NCI-H2227 treated with DMSO at 0.1 percent for 48 hours (cell line): Measurements from ENCODE around the gene SASS6.

Source experiments
- DNase-seq: peaks from one replicate; lab custom pipeline; 2025; lab: John Stamatoyannopoulos, UW

SASS6 gene, protein sequence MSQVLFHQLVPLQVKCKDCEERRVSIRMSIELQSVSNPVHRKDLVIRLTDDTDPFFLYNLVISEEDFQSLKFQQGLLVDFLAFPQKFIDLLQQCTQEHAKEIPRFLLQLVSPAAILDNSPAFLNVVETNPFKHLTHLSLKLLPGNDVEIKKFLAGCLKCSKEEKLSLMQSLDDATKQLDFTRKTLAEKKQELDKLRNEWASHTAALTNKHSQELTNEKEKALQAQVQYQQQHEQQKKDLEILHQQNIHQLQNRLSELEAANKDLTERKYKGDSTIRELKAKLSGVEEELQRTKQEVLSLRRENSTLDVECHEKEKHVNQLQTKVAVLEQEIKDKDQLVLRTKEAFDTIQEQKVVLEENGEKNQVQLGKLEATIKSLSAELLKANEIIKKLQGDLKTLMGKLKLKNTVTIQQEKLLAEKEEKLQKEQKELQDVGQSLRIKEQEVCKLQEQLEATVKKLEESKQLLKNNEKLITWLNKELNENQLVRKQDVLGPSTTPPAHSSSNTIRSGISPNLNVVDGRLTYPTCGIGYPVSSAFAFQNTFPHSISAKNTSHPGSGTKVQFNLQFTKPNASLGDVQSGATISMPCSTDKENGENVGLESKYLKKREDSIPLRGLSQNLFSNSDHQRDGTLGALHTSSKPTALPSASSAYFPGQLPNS

DNA sequence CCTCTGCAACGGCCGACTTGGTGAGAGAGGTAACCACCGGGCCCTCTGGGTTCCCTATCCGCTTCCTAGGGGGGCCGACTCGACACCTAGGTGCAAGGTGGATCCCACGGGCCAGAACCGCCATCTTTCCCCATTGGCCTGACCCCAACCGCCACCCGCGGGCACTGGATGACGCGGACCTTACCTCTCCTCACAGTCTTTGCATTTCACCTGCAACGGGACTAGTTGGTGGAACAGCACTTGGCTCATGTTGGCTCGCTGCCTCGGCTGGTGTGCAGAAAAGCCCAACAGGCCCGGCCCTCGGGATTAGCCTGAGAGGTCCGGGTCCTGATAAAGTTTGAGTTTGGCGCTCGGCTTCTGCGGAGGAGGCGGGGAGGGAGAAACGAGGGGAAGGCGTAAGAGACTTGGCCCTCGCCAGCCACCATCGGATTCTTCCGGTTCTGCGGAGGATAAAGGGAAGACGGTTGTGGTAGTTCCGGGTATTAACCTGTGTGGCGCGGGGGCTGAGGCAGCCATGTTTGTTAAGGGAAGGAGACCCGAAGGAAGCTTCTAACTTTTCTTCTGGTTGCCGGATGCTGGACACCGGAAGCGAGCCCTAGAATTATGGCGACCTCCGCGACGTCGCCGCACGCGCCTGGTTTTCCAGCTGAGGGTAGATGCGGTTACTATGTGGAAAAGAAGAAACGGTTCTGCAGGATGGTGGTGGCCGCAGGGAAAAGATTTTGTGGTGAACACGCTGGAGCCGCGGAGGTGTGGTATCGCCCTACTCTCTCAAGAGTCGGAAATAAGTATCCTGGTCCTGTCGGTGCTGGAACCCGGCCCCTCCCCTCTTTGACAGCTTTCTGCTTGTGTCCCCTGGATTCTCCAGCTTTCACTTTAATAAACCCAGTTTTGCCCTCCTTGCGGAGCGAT, at the start of gene SASS6, which contains the start of gene TRMT13:
Gene SASS6 (minus strand): TSS at position 365 of the 912 bp plus-strand sequence. CDS start 116 bp downstream, at position 249.
Gene TRMT13 (plus strand): TSS at position 598 of the 912 bp plus-strand sequence. CDS start 6 bp downstream, at position 604.
- DNase-seq, result peak; percentile 97

DNA sequence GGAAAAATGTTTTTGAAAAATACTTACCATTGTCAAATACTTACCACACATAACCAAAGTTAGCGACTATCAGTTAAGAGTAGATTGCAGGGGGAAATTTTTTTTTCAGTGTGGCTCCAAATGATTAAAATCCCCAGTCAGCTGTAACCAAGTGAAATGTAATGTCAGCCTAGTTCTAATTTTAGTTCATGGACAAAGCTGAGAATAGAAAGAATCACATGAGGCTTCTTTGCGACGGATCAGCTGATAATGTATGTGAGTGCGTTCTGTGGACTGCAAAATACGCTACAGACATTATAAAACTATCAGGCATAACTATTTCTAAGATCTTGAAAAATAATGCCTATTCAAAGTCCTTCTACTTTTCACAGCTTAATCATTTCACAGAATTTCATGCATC, 45.4 kb upstream of the SASS6 start, which contains the start of gene LRRC39:
Gene LRRC39 (minus strand): TSS at position 166 of the 400 bp plus-strand sequence. CDS start 9,740 bp downstream, outside the sequence.
- DNase-seq, result no peak

DNA sequence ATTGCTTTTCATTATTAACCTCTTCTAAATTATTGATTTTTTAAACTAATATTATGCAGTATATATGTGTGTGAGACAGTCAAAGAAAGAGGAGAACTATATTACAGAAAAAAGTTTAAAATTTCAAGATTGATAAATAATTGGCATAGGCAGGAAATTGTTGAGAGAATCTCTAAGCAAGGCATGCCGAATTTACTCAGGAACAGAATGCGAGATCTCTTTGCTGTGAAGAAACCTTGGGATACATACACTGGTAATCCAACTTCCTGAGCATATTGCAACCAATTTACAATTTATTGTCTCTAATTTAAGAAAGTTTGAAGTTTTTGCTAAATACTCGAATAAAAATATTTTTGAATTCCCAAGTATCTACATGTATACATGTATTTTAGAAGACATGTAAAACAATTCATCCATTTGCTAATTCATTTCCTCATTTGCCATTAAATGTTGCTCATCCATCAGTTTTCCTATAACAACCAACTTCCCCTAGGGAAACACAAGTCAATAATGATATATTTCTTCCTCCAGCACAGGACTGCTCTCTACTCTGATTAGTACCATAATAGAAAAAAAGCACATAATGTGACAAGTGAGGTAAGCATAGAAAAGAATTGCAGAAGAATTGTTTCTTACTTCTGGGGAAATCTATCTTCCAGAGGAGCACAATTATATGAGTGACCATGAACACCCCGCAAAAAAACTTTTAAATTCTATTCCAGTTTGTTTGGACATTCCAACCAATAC, 44.7 kb upstream of the SASS6 start:
- DNase-seq, result no peak

DNA sequence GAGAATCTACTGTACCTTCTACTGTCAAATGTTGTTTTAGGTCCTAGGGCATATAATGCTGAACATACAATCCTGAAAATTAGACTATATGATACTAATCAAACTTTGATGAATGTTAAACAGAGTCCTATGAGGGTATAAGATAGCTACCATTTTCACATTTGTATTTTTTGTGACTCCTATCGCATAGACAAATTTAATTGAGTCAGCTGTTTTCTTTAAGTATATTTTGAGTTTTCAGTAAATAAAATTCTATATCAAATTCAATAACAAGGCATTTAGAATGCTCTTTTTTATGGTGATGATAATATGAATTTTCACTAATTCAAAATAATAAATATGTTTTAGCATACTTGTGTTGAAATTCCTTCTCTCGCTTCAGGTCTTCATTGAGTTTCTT, 35.3 kb upstream of the SASS6 start:
- DNase-seq, result no peak

DNA sequence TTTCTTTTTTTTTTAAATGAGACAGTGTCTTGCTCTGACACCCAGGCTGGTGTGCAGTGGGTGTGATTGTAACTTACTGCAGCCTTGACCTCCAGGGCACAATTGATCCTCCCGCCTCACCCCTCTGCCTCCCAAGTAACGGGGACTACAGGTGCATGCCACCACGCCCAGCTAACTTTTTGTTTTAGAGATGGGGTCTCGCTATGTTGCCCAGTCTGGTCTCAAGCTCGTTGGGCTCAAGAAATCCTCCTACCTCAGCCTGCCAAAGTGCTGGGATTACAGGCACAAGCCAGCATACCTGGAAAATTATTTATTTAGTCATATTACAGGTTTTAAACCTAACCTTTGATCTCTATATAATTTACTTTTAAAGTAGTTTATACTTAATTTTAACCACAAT, 32.0 kb upstream of the SASS6 start:
- no peak for DNase-seq

DNA sequence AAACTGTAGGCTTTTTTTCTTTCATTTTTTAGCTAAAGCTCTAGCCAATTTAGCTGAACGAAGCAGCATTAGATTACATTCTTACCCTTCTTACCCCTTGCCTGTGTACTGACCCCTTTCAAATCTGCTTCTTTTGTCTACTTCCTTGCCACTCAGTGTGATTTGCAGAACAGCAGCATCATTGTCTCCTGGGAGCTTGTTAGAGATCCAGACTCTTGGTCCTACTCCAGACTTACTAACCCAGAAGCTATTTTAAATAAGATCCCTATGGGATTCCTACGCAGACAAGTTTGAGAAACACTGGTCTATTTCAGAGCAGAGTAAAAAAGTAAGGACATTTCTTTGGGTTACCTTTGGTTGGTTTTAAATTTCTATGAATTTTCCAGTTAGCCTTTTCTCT, 31.5 kb upstream of the SASS6 start:
- peak; percentile 40 for DNase-seq

DNA sequence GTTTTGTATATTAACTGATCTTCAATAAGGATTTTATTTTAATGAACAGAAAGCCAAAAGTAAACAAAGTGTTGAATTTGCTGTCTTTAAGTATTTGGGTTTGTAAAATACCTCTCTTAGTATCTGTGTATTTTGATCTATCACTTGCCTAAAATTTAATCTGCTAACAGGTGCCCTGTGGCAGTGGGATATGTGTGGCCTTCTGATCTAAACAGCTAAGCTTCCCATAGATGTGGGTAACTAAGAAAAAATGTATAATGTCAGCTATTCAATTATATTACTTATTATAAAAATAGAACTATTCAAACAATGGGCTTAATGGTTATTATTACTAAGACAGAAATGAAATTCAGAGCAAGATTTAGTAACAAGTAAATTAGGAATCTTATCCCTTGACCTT, 30.2 kb upstream of the SASS6 start:
- DNase-seq, result no peak

DNA sequence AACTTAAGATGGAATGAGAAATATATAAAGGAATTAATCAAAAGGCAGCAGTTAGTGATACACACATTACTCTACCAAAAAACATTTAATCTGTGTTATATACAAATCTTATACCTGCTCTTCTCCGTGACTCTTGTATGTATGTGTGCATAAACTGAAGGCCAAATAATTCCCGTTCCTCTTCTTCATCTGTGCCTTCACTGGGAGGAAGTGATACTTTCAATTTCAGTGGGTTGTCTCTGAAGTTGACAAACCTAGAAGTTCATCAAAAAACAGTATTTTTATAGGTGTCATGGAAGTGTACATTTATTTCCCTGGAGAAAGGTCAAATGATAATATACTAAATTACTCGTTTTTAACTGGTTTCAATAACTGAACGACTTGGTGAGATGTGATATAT, 19.5 kb upstream of the SASS6 start:
- no peak for DNase-seq

DNA sequence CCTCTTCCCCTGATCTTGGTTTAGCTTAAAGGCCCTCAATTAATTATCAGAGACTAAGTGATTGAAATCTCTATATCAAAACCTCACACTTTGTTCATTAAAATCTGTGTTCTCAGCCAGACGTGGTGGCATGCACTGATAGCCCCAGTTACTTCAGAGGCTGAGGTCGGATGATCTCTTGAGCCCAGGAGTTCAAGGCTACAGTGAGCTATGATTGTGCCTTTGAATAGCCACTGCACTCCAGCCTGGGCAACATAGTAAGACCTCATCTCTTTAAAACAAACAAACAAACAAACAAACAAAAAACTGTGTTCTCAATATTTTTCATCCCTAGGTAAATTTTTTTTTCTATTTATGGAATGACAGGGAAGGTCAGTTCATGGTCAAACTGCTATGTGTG, 18.9 kb upstream of the SASS6 start:
- no peak for DNase-seq

DNA sequence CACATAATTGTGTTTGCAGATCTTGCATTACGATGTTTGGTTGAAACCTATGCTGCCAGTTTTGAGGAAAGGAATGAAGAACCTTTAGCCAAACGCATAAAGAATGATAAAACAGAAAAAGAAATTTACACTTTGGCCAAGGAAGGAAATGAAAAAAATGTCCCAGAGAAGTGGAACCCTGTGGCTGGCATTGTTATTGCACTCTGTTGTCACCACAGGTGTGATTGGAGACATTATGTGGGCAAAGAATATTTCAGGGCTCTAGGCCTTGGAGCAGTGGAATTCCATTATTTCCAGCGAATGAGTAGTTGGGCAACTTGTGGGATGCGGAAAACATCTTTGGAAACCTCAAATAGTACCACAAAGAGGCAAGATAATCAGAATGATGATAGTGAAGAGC, 15.1 kb upstream of the SASS6 start:
- no peak for DNase-seq

DNA sequence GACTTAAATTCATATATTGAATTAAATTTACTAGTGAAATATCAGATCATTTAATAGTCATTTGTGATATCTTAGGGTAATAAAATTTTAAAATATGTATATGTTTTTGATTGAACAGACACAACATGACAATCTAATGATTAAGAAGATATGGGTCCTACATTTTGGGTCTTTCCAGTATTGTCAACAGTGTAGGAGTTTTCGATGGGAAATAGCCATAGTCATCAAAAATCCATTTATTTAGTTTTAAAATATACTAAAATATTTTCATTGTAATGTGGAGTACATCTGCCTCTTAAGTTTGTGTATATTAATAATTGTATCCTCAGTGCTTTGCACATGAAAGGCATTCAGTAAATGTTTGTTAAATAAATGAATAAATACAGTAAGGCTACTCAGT, 14.2 kb upstream of the SASS6 start:
- no peak for DNase-seq

DNA sequence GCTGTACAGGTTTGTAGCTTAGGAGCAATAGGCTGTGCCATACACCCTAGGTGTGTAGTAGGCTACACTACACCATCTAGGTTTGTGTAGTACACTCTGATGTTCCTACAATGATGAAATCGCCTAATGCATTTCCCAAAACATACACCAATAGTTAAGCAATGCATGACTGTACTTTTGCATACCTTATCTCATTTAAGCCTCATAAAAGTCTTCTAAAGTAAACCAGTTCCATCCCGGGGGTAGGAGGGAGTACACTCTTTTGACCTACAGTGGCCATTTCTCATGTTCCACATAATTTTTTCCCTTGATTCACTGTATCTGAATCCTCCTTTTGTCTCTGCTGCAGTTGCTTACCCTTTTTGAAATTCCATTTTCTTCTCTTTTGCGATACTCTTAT, 12.4 kb upstream of the SASS6 start:
- DNase-seq, result no peak

DNA sequence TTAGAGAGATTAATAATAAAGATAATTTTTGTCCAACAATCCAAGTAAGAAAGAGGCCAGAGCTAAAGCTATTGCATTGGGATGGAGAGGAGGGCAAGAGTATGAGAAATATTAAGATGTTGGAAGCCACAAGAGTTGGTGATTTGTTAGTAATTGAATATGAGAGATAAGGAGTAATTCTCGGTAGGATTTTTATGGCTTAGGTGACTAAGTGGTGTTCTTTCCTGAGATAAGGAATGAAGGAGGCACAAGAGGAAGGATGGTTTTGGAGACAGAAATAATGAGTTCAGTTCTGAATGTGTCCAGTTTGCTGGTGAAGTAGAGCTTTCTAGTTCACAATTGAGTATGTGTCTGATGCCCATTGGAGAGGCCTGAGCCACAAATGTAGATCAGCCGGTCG, 9.6 kb upstream of the SASS6 start:
- DNase-seq, result no peak

DNA sequence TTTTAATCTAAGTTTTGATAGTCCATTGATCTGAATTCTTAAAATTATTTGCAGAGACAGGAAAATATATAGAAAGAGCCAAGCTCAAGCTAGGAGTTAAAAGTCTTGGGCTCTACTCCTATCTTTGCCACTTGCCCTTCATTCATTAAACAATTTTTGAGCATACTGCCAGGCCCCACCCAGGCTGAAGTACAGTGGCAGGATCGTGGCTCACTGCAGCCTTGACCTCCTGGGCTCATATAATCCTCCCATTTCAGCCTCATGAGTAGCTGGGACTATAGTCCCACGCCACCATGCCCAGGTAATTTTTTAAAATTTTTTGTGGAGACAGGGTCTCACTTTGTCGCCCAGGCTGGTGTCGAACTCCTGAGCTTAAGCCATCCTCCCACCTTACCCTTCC, 8.5 kb upstream of the SASS6 start:
- DNase-seq, result no peak

DNA sequence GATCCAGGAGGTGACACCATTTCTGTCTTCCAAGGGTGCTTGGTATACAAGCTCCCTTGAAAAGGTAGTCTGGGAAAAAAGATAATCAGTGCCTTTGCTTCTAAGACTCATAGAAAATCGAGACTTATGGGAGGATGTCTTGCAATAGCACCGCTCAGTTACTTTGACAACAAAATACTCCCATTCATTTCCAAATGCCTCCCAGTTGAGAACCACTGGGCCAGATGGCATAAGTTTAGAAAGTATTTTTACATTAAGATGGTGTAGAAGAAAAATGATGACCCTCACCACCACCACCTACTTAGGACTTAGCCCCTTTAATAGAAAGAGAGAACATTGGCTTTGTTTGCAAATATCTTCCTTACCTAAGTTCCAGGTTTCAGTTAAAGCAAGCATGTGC, 4.9 kb upstream of the SASS6 start:
- DNase-seq, result no peak

DNA sequence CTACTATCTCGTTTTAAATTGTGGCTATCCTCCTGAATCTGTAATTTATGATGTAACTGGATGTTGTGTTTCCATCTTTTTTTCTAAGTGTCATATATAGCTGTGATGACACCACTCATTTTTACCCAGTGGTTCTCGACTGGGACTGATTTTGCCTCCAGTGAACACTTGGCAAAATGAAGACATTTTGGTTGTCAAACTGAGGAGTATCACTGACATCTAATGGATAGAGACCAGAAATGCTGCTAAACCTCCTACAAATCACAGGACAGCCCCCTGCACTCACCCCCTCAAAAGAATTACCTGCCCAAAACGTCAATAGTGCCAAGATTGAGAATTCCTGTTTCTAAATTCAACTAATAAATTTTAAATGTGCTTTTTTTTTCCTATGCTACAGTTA, 2.1 kb upstream of the SASS6 start:
- no peak for DNase-seq

DNA sequence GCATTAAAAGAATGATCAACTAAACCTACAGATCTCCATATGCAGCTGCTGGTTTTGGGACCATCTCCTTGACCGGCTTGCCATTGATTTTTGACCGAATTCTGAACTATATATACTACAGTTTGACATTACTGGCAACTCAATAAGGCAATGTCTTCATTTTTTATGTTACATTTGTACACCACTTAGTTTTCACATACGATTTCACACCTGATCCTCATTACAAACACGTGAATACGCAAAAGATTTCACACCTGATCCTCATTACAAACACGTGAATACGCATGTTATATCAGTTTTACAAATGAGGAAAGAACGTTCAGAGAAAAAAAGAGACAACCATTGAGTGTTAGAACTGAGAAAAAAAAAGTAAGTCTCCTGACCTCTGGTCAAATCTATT, 1.1 kb downstream of the SASS6 start:
- no peak for DNase-seq

DNA sequence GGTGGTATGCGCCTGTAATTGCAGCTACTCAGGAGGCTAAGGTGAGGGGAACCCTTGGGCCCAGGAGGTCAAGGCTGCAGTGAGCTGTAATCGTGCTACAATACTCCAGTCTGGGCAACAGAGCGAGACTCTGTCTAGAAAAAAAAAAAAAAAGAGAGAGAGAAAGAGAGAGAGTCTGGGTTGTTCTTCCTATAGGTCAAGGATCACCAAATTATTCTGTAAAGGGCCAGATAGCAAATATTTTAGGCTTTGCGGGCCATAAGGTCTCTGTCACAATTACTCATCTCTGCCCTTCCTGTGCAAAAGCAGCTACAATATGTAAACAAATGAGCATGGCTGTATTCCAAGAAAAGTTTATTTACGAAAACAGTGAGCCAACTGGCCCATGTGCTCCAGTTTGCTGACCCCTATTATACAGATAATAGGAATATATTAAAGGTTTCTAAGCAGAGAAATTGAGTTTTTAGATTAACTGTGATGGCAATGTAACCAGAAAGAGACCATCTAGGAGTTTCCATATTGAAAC, 2.1 kb downstream of the SASS6 start:
- DNase-seq, result no peak

DNA sequence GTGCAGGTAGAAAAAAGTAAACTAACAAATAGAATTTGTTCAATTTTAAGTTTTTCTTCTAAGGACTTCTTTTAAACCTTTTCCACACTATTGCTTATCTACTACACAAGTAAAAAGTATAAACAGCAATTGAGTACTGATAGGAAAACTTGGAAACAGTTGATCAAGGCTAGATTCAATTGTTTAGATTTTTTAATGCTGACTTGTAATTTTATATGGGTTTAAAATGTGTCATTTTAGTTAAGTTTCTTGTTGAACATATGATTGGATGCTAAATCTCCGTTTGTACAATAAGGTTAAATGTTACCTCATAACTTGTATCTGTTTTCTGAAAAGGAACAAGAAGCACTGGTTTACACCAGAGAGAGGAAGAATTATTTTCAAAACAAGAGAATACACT, 5.5 kb downstream of the SASS6 start:
- no peak for DNase-seq

DNA sequence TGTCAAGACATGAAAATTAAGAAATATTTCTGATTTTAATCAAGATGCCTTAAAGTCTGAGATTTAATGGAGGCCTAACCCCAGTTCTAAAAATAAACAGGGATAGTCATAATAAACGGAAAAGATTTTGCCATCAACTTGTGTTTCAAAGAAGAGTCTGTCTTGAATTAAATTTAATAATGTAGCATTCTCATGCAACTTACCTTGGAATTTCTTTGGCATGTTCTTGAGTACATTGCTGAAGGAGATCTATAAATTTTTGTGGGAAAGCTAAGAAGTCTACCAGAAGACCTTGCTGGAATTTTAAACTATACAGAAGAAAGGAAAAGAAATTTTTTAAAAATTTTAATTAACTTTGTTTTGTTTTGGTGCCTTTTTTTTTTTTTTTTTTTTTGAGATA, 10.6 kb downstream of the SASS6 start:
- no peak for DNase-seq

DNA sequence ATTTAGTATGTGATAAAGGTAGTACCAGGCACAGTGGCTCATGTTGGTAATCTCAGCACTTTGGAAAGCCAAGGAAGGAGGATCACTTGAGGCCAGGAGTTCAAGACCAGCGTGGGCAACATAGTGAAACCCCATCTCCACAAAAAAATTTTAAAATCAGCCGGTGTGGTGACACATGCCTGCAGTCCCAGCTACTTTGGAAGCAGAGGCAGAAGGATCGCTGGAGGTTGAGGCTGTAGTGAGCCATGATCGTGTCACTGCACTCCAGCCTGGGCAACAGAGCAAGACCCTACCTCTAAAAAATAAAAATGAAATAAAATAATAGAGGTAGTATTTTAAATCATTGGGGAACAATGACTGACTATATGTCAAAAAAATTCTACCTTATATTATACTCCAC, 17.2 kb downstream of the SASS6 start:
- no peak for DNase-seq
